Measurements from ENCODE around the gene GABRR2.
"Not testable (repeated sequence)": the region's sequence is repeated elsewhere in the genome, so short reads cannot be mapped to it uniquely, and the experiment has no call there.

GABRR2 gene

DNA sequence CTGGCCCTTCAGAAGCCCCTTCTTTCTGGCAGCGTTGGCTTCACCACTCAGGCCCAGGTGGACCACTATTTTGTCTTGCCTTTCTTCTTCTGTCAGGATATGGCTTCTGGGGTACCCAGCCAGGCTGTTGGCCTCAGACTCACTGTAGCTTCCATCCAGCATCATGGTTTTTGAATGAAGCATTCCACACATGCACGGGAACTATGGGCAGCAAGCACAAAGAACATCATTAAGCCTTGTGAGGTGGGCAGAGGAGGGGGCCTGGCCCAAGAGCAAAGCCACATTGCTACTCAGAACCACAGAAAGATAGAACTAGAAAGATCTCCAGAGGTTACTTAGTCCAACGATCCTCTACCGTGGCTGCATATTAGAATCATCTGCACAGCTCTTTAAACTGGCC lies 57.3 kb downstream of the GABRR2 start:
- DNase-seq (ENCODE audit: low read depth in 3 of 3), result no peak

DNA sequence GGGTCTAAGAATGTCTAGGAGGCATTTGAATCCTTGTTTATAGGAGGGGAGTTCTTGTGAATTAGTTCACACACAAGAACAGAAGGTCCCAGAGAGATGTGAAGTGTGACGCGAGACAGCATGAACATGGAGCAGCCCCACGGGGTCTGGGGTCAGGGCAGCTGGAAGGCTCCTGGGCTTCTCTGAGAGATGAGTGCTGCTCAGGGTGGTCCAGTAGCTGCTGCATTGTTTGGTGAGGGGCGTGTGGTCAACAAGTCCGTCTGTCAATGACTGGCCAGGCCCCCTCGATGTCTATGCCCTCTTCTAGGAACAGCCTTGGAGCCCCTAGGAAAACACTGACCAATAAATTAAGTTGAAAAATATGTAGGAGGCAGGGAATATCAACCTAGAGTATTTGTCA lies 57.8 kb downstream of the GABRR2 start:
- DNase-seq (ENCODE audit: low read depth in 3 of 3), result no peak

- DNase-seq (ENCODE audit: low read depth in 3 of 3), result no peak
These were observed 59.7 kb downstream of the GABRR2 start for GRCh38 chr6:89255417-89255816.

- DNase-seq (ENCODE audit: low read depth in 3 of 3), result no peak
These were observed 60.5 kb downstream of the GABRR2 start for GRCh38 chr6:89254569-89254968.

DNA sequence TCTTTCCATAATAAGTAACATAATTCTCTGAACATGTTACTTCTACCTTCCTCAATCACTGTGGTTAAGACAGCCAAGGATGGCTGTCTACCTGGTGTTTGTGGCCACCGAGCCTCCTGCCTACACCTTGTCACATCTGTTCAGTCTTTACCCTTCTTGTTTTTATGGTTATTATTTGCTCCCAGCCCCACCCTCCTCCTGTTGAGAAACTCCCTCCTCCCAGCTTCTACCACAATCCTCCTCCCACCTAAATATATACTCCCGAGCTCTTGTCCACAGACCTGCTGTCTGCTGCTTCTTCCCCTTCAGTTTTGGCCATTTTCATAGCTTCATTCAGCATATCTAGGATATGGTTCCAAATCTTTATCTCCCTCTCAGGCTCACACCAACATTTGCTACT lies 62.2 kb downstream of the GABRR2 start:
- no peak for DNase-seq (ENCODE audit: low read depth in 3 of 3)

DNA sequence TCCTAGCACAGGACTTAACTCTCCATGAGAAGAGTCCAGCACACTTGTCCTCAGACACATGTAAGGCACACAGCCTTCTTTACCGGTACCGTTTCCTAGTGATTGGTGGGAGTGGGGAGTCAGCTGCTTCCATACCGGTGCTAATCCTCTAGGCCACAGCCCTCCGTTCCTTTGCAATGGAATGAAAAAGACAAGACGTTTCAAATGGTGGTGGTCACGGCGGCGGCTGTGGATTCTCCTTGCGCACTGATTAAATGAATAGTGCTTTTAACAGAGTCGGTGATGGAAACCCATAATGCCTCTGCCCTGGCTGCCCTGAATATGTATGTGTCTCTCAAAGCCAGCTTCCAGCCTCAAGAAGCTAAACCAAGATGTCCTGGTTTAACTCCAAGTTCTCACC lies 63.1 kb downstream of the GABRR2 start:
- DNase-seq (ENCODE audit: low read depth in 3 of 3), result no peak

DNA sequence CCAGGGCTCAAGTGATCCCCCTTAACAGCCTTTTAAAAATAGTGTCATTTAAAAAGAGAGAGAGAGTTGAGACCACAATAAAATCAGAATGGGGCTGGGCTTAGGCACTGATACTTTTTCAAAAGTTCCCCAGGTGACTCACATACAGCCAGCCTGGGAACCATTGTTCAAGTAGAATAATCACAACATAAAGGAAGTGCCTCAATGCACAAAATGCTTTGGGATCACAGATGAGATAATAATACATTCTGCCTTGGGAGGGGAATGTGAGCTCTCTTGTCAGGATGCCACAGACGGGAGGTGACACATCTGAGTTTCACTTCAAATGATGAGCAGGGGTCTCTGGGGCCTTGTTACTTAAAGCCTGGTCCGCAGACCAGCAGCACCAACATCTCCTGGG lies 63.9 kb downstream of the GABRR2 start:
- DNase-seq (ENCODE audit: low read depth in 3 of 3), result no peak

- DNase-seq (ENCODE audit: low read depth in 3 of 3), result no peak
These were observed 64.9 kb downstream of the GABRR2 start for GRCh38 chr6:89250239-89250638.

DNA sequence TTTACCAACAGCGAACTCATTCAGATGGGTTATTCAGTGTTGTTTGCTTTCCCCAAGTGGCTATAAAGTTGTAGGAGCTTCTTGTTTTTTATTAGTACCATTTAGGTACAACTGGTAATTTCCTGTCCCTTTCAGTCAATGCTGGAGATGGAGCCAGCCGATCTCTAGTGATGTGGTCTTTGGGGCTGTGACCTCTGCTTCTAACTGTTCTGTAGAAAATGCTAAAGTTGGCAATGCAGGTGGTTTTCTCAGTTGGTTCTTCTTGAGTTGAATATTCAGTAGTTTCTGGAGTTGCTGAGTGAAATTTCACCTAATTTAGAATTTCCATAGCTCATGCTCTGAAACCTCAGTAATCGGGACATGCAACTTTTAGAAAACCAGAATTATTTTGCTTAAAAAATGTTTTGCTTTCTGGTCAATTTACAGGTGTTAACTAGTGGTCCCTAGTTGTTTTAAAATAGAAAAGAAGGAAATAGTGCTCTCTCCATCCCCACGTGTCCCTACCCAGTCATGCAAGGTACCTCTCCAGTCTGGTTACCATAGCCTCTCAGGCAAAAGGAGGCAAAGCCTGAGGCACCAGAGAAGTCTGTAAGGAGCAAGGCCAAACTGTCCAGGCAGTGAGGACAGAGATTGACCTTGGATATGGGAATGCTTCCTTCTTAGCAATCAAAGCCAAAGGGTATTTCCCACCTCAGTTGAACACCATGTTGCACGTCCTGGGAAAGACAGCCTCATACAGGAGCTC lies 70.7 kb downstream of the GABRR2 start:
- no peak for DNase-seq (ENCODE audit: low read depth in 3 of 3)

DNA sequence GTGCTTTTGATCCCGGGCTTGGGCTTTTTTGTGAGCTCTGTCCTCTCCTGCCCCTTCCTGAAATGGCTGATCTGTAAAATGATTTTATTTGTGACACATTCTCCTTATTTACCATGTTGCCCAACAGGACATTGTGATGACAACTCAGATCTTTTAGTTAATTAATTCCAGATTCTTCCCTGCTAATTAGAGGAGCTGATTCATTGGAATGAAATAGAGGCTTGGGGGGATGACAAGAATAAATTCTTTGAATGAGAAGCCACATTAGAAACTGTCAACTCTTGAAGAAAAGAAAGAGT lies 71.8 kb downstream of the GABRR2 start:
- DNase-seq (ENCODE audit: low read depth in 3 of 3), result no peak

- DNase-seq (ENCODE audit: low read depth in 3 of 3), result no peak
These were observed 72.3 kb downstream of the GABRR2 start for GRCh38 chr6:89242574-89243330.

GRCh38 chr6:89239338-89239737 lies 75.8 kb downstream of the GABRR2 start:
- DNase-seq (ENCODE audit: low read depth in 3 of 3), result peak in 1 of 3 donors; percentile 12

DNA sequence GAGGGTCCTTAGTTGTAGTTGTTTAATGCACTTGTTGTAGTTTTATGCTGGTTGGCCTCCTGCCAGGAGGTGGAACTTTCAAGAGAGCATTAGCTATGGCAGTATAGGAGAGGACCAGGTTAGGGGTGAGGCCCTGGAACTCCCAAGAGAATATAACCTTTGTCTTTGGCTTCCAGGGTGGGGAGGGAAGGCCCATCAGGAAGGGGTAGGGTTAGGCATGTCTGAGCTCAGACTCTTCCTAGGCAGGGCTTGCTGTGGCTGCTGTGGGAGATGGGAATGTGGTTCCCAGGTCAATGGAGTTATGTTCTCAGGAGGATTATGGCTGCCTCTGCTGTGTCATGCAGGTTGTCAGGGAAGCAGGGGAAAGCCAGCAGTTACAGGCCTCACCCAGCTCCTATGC lies 77.9 kb downstream of the GABRR2 start:
- DNase-seq (ENCODE audit: low read depth in 3 of 3), result no peak

GRCh38 chr6:89233605-89234004 lies 81.5 kb downstream of the GABRR2 start:
- DNase-seq (ENCODE audit: low read depth in 3 of 3), result not testable (repeated sequence)

GRCh38 chr6:89222712-89223039 lies 92.4 kb downstream of the GABRR2 start:
- no peak for DNase-seq (ENCODE audit: low read depth in 3 of 3)

DNA sequence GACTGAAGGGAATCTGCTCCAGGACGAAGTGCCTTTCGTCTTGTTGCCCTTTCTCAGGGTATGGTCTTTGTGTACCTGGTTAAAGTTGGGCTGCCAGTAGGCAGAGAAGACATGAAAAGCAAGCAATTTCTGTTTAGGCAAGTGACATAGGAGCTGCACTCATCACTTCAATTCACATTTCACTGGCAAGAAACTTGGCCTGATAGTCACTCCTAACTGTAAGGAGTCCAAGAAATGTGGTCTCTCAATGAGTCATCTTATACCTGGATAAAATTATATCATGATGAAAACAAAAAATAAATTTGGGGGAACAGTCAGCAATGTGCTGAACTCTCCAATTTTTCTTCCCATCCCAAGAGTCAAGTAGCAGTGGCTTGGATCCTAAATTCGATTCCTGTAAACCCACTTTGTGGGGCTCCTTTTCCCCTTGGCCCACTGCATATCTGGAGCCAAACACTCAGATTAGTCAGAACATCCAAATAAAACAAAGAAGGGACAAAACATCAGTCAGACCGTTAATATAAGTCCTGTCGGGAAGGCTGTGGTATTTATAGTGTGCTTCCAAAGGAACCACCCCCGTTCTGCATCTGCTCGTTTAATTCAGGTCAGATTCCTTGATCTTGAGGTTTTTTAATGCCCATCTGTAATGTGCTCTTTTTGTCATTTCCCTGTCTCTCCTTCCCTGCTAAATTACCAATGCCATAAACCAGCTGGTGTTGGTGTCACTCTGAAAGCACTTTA lies 93.0 kb downstream of the GABRR2 start:
- no peak for DNase-seq (ENCODE audit: low read depth in 3 of 3)

DNA sequence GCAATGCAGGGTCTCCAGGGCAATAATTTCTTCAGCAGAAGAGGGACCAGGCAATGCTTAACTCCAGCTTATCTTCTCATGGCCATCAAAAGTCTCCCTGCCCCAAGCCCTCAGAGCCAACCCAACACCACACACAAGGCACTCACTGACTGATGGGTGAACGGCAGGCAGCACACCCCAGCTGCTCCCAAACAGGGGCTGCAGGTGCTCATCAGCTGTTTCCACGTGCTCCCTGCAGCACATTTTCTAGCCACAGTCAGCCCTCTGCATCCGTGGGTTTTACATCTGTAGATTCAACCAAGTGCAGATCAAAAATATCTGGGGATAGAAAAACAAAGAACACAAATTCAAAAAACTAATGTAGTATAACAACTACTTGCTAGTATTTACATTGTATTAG lies 94.0 kb downstream of the GABRR2 start:
- no peak for DNase-seq (ENCODE audit: low read depth in 3 of 3)

DNA sequence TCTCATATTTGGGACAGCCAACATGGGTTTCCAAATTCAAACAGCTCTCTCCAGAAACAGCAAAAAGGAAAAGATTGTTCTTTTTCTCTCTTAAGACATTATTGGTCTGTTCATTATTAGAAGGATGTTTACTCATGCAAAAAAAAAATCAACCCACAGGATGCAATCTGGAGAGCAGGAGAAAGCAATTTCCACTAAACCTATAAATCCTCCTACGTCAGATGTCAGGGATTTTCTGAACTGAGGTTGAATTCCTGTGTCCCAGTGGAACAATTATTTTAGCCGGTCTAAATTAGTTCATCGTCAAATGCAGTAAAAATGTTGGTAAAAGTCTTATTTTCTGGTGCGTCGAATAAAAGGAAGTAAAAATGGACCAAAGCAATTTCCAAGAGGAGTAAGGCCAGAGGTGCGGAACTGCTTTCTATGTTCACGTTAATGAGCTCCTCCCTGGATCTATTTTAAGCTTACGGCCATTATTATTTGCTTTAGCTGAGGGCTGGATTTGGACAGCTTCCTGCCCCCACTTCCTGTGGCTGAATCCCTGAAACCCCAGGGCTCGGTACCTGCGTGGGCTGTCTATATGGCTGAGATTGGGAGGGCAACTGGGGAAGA lies 97.7 kb downstream of the GABRR2 start, which contains the start of gene GABRR1:
TSS of gene GABRR1 (minus strand) at position 60 of the 612 bp plus-strand sequence. CDS start at position 24, 36 bp downstream.
- DNase-seq (ENCODE audit: low read depth in 3 of 3), result no peak

GRCh38 chr6:89216411-89216810 lies 98.7 kb downstream of the GABRR2 start:
- DNase-seq (ENCODE audit: low read depth in 3 of 3), result no peak

DNA sequence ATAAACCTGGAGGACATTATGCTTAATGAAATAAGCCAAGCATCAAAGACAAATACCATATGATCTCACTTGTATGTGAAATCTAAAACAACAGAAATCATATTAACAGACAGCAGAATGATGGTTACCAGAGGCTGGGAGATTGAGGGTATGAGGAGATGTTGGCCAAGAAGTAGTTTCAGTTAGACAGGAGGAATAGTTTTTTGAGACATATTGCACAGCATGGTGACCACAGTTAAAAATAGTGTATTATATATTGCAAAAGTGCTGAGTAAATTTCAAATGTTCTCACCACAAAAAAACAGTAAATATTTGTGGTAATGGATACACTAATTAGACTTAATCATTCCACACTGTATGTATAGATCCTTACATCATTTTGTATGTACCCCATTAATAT lies 99.7 kb downstream of the GABRR2 start:
- DNase-seq (ENCODE audit: low read depth in 3 of 3), result no peak

- DNase-seq (ENCODE audit: low read depth in 3 of 3), result no peak
These were observed 100.9 kb downstream of the GABRR2 start for GRCh38 chr6:89214197-89214596.

DNA sequence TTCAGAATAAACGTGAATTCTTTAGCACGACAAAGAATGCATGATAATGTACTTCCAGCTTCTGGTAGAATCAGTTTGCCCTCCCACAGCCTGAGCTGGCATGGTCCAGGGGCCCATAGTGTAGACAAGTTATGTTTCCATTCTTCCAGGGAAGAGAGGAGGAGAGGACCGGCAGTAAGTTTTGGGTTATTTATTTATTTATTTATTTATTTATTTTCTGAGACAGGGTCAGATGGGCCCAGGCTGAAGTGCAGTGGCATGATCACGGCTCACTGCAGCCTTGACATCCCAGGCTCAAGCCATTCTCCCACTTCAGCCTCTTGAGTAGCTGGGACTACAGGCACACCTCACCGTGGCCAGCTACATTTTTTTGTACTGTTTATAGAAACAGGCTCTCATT lies 102.6 kb downstream of the GABRR2 start:
- DNase-seq (ENCODE audit: low read depth in 3 of 3), result no peak

GRCh38 chr6:89209457-89209856 lies 105.6 kb downstream of the GABRR2 start:
- no peak for DNase-seq (ENCODE audit: low read depth in 3 of 3)

Data from stimulated activated CD4-positive, alpha-beta T cell treated with anti-CD3 and anti-CD28 coated beads, TNF-alpha, amount 100 ng/mL, for 48 hours (primary cell).